HEK293T (cell line): ENCODE data around the gene UPF3B.
A peak's percentile ranks its signal among the peaks of the same experiment; 100 is the strongest.

Experiments
- CTCF ChIA-PET: fragments of 350-600 bp; formaldehyde crosslinking; extraction: SDS; loops from one replicate; lab custom pipeline; 2021; ENCODE audit warnings: antibody characterized with exemption, inconsistent platforms; lab: Yijun Ruan, JAX
- POLR2A ChIA-PET: fragments of 350-600 bp; formaldehyde crosslinking; extraction: SDS; loops from one replicate; lab custom pipeline; 2020; ENCODE audit warnings: antibody characterized with exemption, inconsistent platforms; lab: Yijun Ruan, JAX
- DNase-seq: peaks from one replicate; pipeline ENCODE4 v3.0.0; 2012; ENCODE audit warnings: mixed read lengths; ENCODE audit errors: extremely low spot score
- ARNT ChIP-seq: fragments of 450-650 bp; IDR thresholded peaks from 2 replicates; pipeline ENCODE4 v1.6.1; 2017; ENCODE audit warnings: mild to moderate bottlenecking
- BHLHE40 ChIP-seq: fragments of 450-650 bp; IDR thresholded peaks from 2 replicates; pipeline ENCODE4 v1.6.1; 2016; ENCODE audit warnings: mild to moderate bottlenecking, moderate library complexity, borderline replicate concordance
- CTBP1 ChIP-seq: fragments of 450-650 bp; IDR thresholded peaks from 2 replicates; pipeline ENCODE4 v1.6.1; 2016; ENCODE audit warnings: borderline replicate concordance
- ELF4 ChIP-seq: fragments of 450-650 bp; IDR thresholded peaks from 2 replicates; pipeline ENCODE4 v1.6.1; 2017; ENCODE audit warnings: antibody characterized with exemption
- FOXA1 ChIP-seq: fragments of 450-650 bp; IDR thresholded peaks from 2 replicates; pipeline ENCODE4 v1.6.1; 2016; ENCODE audit warnings: mild to moderate bottlenecking
- FOXK2 ChIP-seq: fragments of 450-650 bp; IDR thresholded peaks from 2 replicates; pipeline ENCODE4 v1.6.1; 2016; ENCODE audit warnings: mild to moderate bottlenecking
- FOXM1 ChIP-seq: fragments of 450-650 bp; IDR thresholded peaks from 2 replicates; pipeline ENCODE4 v1.6.1; 2017; ENCODE audit warnings: mild to moderate bottlenecking, borderline replicate concordance
- HDGF ChIP-seq: fragments of 450-650 bp; IDR thresholded peaks from 2 replicates; pipeline ENCODE4 v1.6.1; 2017; ENCODE audit warnings: antibody characterized with exemption, borderline replicate concordance
- L3MBTL2 ChIP-seq: fragments of 450-650 bp; conservative IDR thresholded peaks from 2 replicates; pipeline ENCODE4 v1.6.1; 2016; ENCODE audit warnings: mild to moderate bottlenecking
- LEF1 ChIP-seq: fragments of 450-650 bp; IDR thresholded peaks from 2 replicates; pipeline ENCODE4 v1.6.1; 2017; ENCODE audit warnings: mild to moderate bottlenecking, borderline replicate concordance
- NFRKB ChIP-seq: fragments of 450-650 bp; IDR thresholded peaks from 2 replicates; pipeline ENCODE4 v1.6.1; 2016; ENCODE audit warnings: mild to moderate bottlenecking, moderate library complexity
- SP1 ChIP-seq: fragments of 450-650 bp; IDR thresholded peaks from 2 replicates; pipeline ENCODE4 v1.6.1; 2017
- SUZ12 ChIP-seq: fragments of 450-650 bp; IDR thresholded peaks from 2 replicates; pipeline ENCODE4 v1.6.1; 2016; ENCODE audit warnings: mild to moderate bottlenecking
- TARDBP ChIP-seq: fragments of 450-650 bp; IDR thresholded peaks from 2 replicates; pipeline ENCODE4 v1.6.1; 2016
- ZNF384 ChIP-seq: fragments of 450-650 bp; IDR thresholded peaks from 2 replicates; pipeline ENCODE4 v1.6.1; 2016
- TF ChIP-seq, protein P1 (sequence below): fragments of 450-650 bp; IDR thresholded peaks from 2 replicates; pipeline ENCODE4 v1.6.1; 2016

UPF3B gene

DNA sequence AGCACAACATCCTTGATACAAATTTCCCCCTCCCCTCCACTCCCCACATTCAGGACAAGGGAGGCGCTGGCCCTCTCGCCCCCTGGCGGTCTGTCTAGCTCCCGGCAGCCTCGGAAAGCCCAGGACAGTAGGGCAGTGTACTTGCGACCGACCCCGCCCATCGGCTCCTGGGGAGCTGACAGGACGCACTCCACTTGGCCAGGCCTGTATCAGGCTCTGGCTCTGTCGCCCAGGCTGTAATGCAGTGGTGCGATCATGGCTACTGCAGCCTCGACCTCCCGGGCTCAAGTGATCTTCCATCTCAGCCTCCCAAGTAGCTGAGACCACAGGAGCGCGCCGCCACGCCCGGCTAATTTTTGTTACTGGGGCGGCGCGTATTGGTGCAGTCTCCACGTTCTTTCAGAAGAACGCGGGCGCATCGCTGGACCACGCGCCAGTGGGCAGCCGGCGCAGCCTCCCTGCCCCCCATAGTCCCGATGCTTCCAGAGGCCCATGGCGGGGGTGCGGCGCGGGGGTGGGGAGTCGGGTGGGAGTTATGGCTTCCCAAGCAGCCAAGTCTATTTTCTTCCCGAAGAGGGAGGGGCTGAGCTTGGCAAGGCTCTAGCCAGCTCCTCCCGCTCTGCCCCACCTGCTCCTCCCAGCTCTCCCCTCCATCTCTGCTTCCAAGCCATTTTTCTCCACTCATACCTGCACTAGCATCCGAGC is 35.1 kb upstream of the UPF3B start:
- peak; percentile 93 for DNase-seq
- POLR2A ChIA-PET = interaction anchor here (0.6 to 2.6 kb wide), 11 partner anchors 9 to 127 kb away, joined by 3 to 23 read pairs (median 3); partner anchors contain the start of genes NDUFA1, RNF113A, RPL39 and UPF3B

DNA sequence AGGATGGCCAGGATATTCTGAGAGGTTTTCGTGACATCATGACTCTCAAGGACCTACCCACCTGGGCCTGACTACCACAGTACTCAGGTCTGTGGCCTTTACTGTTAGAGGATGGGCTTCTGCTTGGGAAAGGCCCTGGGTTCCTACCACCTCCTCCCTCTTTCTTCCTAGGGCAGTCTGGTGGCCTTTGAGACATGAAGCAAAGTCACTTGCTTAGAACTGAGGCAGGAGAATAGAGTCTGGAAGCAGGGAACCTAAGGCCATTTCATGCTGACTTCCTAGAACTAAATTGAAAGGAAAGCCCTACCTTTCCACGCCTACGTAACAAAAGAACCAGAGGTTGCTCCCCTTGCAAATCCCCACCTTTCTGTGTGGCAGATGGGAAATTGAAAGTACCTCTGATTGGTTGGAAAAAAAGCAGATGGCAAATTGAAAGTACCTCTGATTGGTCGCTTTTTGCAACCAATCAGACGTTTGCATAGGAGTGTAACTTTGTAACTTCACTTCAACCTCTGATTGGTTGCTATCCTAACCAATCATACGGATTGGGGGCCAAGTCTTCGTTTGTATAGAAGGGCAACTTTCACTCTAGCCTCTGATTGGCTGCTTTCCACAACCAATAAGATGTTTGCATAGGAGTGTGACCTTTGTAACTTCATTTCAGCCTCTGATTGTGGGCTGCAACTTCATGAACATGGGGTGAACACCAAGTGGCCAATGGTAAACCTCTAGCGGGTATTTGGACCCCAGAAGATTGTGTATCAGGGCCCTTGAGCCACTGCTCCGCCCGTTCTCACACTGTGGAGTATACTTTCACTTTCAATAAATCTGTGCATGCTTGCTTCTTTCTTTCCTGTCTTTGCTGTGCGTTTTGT is 33.0 kb upstream of the UPF3B start:
- no peak for DNase-seq
- no peak for TF ChIP-seq FOXK2
- no peak for TF ChIP-seq FOXM1
- TF ChIP-seq SP1 = no peak
- no peak for TF ChIP-seq L3MBTL2
- TF ChIP-seq BHLHE40 = no peak
- no peak for TF ChIP-seq CTBP1
- no peak for TF ChIP-seq NFRKB
- no peak for TF ChIP-seq SUZ12
- TF ChIP-seq ELF4 = no peak
- CTCF ChIA-PET = no interaction called here
- POLR2A ChIA-PET = no interaction called here

More for the DNA sequence above, 35.1 kb upstream of the UPF3B start:
- no peak for TF ChIP-seq ZNF384
- TF ChIP-seq, protein P1, sequence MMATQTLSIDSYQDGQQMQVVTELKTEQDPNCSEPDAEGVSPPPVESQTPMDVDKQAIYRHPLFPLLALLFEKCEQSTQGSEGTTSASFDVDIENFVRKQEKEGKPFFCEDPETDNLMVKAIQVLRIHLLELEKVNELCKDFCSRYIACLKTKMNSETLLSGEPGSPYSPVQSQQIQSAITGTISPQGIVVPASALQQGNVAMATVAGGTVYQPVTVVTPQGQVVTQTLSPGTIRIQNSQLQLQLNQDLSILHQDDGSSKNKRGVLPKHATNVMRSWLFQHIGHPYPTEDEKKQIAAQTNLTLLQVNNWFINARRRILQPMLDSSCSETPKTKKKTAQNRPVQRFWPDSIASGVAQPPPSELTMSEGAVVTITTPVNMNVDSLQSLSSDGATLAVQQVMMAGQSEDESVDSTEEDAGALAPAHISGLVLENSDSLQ = no peak
- no peak for TF ChIP-seq TARDBP
- no peak for TF ChIP-seq CTBP1
- no peak for TF ChIP-seq FOXK2
- peak; percentile 26; the same call in 1 of the 2 replicates for TF ChIP-seq L3MBTL2
- CTCF ChIA-PET = interaction anchor here (0.6 to 1.8 kb wide), 6 partner anchors 9 to 56 kb away, joined by 3 to 10 read pairs (median 4); partner anchors contain the start of gene NKAP

DNA sequence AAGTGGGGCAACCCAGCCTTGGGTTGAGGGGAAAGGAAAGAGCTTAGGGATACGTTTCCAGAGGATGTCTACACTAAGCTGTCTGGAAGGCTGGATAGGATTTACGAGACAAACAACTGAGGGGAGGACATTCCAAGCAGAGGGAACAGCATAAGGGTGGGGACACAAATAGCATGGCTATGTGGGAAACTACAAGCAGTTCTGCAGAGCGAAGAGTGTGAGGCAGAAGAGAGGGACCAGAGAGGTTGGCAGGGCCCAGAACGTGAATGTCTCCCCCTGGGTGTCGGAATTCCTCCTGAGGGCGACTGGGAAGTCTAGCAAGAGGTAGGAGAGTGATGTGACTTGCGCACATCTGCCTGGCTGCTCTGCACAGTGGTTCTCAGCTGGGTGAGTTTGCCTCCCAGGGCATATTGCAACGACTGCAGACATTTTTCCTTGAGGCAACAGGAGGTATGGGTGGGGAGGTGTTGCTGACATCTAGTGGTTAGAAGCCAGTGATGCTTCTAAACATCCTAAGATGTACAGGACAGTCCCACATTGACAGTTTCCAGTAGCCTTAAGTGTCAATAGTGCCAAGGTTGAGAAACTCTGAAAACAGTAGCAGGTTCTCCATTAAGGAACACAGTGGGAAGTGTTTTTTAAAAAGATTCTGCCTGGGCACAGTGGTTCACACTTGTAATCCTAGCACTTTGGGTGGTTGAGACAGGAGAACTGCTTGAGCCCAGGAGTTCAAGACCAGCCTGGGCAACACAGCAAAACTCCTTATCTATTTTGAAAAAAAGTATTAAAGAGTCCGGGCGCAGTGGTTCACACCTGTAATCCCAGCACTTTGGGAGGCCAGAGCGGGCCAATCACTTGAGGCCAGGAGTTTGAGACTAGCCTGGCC is 28.0 kb upstream of the UPF3B start:
- POLR2A ChIA-PET = interaction anchor here (0.9 to 1.0 kb wide), 2 partner anchors 10 to 89 kb away, joined by 4 to 6 read pairs; partner anchors contain the start of genes NDUFA1, RNF113A and RPL39
- peak; percentile 80 for DNase-seq
- no peak for TF ChIP-seq TARDBP
- TF ChIP-seq BHLHE40 = no peak
- no peak for TF ChIP-seq NFRKB
- TF ChIP-seq SUZ12 = no peak
- no peak for TF ChIP-seq ARNT
- TF ChIP-seq ZNF384 = no peak
- no peak for TF ChIP-seq LEF1
- TF ChIP-seq CTBP1 = no peak
- peak; percentile 48; the same call in 1 of the 2 replicates for TF ChIP-seq HDGF
- CTCF ChIA-PET = interaction anchor here (0.6 to 0.8 kb wide), 2 partner anchors 43 to 63 kb away, joined by 3 read pairs; no protein-coding TSS in a partner anchor

DNA sequence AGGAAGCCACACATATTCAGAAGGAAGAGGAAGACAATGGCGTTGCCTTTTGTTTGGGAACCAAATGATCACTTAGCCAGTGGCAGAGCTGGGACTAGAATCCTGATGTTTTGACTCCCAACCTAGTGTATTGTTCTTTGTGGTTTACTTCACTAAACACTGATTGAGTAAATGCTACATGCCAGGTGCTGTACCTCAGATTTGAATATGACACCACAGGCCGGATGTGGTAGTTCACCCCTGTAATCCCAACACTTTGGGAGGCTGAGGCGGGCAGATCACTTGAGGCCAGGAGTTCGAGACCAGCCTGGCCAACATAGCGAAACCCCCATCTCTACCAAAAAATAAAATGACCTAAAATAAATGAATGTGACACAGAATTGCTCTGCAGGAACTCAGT is 27.3 kb upstream of the UPF3B start:
- DNase-seq = no peak
- TF ChIP-seq LEF1 = no peak
- TF ChIP-seq L3MBTL2 = 0 out of 2 replicates have a peak, but pooled peaks have one; percentile 7
- ChIA-PET POLR2A (interaction anchor here (0.9 to 1.4 kb wide), 3 partner anchors 9 to 89 kb away, joined by 3 to 6 read pairs (median 4); partner anchors contain the start of genes NDUFA1, RNF113A and RPL39), CTCF (interaction anchor here (0.6 kb wide), 1 partner anchor 62 kb away, joined by 3 read pairs; no protein-coding TSS in a partner anchor)

DNA sequence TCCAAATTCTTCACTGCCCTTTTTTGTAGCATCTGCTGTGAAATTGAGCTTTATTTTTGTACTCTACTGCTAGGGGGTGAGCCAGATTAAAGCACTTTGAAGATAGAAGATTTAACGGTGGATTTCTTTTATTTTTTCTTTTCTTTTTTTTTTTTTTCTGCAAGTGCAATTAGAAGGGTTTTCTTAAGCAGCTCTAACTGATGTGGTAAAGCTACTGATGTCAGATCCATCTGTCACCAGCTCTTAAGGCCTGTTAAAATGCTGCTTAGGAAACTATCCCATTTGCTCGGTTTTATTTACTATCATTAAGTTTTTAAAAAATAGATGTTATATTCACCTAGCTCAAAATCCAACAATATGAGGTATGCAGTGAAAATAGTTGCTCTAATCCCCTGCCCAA is 26.0 kb upstream of the UPF3B start:
- CTCF ChIA-PET = interaction anchor here (0.7 to 1.8 kb wide), 2 partner anchors 9 to 599 kb away, joined by 3 to 10 read pairs; no protein-coding TSS in a partner anchor
- no peak for DNase-seq
- no peak for TF ChIP-seq FOXM1
- TF ChIP-seq FOXK2 = no peak
- TF ChIP-seq ARNT = no peak
- TF ChIP-seq L3MBTL2 = no peak
- no peak for TF ChIP-seq CTBP1
- no peak for TF ChIP-seq BHLHE40
- no peak for TF ChIP-seq TARDBP
- TF ChIP-seq NFRKB = no peak
- no peak for TF ChIP-seq ZNF384
- TF ChIP-seq SUZ12 = no peak
- TF ChIP-seq, protein P1 = no peak
- TF ChIP-seq FOXA1 = no peak
- no peak for TF ChIP-seq SP1
- TF ChIP-seq LEF1 = no peak
- TF ChIP-seq ELF4 = no peak
- no peak for TF ChIP-seq HDGF
- POLR2A ChIA-PET = interaction anchor here (1.2 to 1.4 kb wide), 3 partner anchors 9 to 87 kb away, joined by 3 read pairs; partner anchors contain the start of gene RPL39
